ENCODE results near the gene PPP6C.

DNA sequence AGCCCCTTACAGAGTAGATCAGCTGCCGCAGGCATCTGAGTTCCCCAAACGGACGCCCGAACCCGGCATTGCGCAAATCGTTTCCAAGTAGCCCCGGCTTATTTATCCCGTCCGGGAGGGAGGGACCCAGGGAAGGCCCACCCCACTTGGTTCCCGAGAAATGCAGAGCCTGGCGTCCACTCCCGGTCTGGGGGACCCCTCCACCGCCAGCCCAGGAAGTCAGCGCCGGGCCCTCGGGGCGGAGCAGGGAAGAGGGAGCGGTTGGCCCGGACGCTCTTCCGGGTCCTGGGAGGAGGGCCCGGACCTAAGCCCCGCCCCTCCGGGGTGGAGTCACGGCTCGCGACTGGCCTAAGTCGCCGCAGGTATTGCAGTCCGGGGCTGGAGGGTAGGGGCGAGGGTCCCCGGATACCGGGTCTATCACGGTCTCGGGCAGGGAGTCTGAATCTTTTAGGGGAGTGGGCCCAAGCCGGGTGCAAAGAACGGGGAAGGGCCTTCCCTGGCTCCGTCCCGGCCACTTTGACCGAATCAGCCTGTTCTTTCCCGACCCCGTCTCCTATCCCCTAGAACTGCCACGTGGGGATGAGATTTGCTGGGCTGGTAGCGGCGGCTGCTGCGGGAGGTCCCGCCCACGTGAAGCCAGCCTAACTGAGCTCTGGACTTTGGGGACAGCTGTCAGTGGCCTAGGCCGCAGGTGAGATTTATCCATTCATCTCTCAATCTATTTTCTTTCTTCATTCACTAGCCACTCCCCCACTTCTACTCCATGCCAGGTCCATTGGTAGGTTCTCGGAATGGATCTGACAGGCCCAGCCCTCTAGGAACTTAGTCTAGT is 10.8 kb upstream of the PPP6C start, which contains the start of gene RABEPK:
- TF ChIP-seq, protein P1, sequence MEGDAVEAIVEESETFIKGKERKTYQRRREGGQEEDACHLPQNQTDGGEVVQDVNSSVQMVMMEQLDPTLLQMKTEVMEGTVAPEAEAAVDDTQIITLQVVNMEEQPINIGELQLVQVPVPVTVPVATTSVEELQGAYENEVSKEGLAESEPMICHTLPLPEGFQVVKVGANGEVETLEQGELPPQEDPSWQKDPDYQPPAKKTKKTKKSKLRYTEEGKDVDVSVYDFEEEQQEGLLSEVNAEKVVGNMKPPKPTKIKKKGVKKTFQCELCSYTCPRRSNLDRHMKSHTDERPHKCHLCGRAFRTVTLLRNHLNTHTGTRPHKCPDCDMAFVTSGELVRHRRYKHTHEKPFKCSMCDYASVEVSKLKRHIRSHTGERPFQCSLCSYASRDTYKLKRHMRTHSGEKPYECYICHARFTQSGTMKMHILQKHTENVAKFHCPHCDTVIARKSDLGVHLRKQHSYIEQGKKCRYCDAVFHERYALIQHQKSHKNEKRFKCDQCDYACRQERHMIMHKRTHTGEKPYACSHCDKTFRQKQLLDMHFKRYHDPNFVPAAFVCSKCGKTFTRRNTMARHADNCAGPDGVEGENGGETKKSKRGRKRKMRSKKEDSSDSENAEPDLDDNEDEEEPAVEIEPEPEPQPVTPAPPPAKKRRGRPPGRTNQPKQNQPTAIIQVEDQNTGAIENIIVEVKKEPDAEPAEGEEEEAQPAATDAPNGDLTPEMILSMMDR (IDR thresholded peaks at IDR 0.05): peak in 1 of 4 experiments; percentile 2
- peak; percentile 76 to 82 for TF ChIP-seq POLR2A (IDR thresholded peaks at IDR 0.05)
